Prostate gland (tissue), 2 donors: ENCODE data around the gene CD46.

ENCODE experiments used
- POLR2A ChIP-seq: fragments of 450-650 bp; IDR thresholded peaks from one replicate; pipeline ENCODE4 v1.6.1; 2016; ENCODE audit warnings: antibody characterized with exemption, mild to moderate bottlenecking
- POLR2AphosphoS5 ChIP-seq: sonication (generic); formaldehyde crosslinking; IDR thresholded peaks from one replicate; pipeline ENCODE4 v1.6.1; 2017; ENCODE audit warnings: antibody characterized with exemption
- TF ChIP-seq, protein P1 (sequence below), 4 experiments: fragments of 200-600 bp in 2 of 4; fragments of 450-650 bp in 2 of 4; sonication (generic) in 2 of 4; IDR thresholded peaks; 1 replicate in 3 of 4; 2 replicates in 1 of 4; pipeline ENCODE4 v1.5.1; 2016 to 2019; ENCODE audit warnings: antibody characterized with exemption in 4 of 4, mild to moderate bottlenecking in 2 of 4, moderate library complexity in 2 of 4

DNA sequence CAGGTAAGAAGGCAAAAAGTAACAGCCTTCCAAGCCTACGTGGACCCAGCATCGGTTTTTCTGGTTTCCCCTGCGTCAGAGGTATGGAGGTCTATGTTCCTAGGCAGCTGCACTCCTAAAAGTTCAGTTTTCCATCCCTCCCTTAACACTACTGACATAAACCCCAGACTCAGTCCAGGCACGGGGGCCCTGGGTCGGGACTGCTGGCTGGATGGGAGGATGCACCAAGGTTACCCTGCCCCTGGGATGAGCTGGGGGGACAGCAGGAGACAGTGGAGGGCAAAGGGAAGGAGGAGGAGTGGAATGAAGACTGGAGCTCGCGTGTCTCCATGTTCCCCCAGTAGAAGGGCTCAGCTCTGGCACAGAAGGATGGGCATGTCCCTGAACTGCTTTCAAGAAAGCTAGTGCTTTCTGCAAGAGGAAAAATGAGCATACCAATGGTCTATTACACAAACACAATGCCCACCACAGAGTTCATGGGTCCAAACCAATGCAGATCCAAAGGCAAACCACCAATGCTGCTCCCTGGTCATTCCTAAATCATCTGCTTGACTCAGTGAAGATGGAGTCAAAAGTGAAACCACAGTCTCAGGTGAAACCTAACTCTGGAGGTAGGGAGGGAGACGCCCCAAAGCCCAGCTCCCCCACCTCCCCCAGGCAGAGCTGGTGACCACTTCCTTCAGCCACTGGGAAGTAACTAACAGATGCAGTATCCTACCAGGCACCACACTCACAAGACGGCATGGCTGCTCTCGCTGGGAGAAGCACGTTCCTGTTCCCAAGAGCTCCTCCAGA lies 54.9 kb downstream of the CD46 start:
- TF ChIP-seq POLR2AphosphoS5: no peak
- TF ChIP-seq, protein P1, sequence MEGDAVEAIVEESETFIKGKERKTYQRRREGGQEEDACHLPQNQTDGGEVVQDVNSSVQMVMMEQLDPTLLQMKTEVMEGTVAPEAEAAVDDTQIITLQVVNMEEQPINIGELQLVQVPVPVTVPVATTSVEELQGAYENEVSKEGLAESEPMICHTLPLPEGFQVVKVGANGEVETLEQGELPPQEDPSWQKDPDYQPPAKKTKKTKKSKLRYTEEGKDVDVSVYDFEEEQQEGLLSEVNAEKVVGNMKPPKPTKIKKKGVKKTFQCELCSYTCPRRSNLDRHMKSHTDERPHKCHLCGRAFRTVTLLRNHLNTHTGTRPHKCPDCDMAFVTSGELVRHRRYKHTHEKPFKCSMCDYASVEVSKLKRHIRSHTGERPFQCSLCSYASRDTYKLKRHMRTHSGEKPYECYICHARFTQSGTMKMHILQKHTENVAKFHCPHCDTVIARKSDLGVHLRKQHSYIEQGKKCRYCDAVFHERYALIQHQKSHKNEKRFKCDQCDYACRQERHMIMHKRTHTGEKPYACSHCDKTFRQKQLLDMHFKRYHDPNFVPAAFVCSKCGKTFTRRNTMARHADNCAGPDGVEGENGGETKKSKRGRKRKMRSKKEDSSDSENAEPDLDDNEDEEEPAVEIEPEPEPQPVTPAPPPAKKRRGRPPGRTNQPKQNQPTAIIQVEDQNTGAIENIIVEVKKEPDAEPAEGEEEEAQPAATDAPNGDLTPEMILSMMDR (IDR thresholded peaks at IDR 0.05): no peak
- TF ChIP-seq POLR2A: no peak
